Choroid plexus epithelial cell (primary cell): ENCODE results near the gene GOLGA8S.
"Not testable (repeated sequence)": the region's sequence is repeated elsewhere in the genome, so short reads cannot be mapped to it uniquely, and the experiment has no call there.

Source experiments
- DNase-seq: peaks from one replicate; pipeline ENCODE4 v3.0.0-alpha.2; 2010; ENCODE audit warnings: low read depth
- H3K4me3 ChIP-seq: 2 replicates; pipeline ENCODE4 v1.5.1; 2011; ENCODE audit warnings: low read depth, mild to moderate bottlenecking, control low read depth, low read length, moderate library complexity
- CTCF ChIP-seq: conservative IDR thresholded peaks from 2 replicates; pipeline ENCODE4 v1.5.1; 2011; ENCODE audit warnings: low read depth, mild to moderate bottlenecking, control low read depth, inconsistent platforms, low read length, moderate library complexity

The GOLGA8S gene

GRCh38 chr15:23401627-23402026 lies 47.1 kb downstream of the GOLGA8S start:
- TF ChIP-seq CTCF, result no peak
- no peak overlapping the region for H3K4me3 ChIP-seq
- DNase-seq, result no peak

DNA sequence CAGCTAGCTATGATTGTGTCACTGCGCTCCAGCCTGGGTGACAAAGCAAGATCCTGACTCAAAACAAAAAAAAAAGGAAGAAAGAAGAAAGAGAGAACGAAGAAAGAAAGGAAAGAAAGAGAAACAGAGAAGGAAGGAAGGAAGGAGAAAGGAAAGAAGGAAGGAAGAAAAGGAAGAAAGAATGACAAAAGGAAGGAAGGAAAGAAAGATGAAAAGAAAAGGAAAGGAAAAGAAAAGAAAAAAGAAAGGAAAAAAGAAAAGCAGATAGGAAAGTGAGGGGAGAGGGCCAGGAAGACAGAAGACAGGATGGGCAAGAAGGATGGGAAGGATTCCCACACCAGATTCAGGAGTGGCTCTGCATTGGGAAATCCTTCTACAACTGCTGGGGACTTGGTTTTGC lies 47.6 kb downstream of the GOLGA8S start:
- DNase-seq, result no peak
- no peak overlapping the region for H3K4me3 ChIP-seq
- TF ChIP-seq CTCF, result no peak

DNA sequence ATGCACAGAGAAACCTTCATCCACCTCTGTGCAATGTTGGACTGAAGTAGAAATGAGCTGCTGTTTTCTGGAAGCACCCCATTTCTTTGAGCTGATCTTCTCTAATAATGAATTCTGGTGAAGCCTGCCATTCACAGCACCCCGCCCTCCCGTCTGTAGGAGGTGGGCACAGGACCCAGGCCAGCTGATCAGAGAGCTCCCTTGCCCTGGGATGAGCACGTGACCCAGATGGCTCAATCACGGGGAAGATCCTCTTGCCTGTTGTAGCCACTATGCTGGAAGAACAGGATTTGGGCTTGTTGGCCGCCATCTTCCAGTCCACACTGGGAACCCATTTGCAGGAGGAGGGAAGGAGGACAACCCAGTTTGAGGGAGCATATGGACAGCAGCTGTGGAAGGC lies 48.0 kb downstream of the GOLGA8S start:
- DNase-seq, result no peak
- TF ChIP-seq CTCF, result no peak
- no peak overlapping the region for H3K4me3 ChIP-seq

- H3K4me3 ChIP-seq, result no peak overlapping the region
- DNase-seq, result no peak
- TF ChIP-seq CTCF, result no peak
These were observed 49.0 kb downstream of the GOLGA8S start for GRCh38 chr15:23403550-23403949.

- DNase-seq, result no peak
- no peak for TF ChIP-seq CTCF
- no peak overlapping the region for H3K4me3 ChIP-seq
These were observed 57.3 kb downstream of the GOLGA8S start for GRCh38 chr15:23411841-23412240.

- DNase-seq, H3K4me3 ChIP-seq: not testable (repeated sequence)
These were observed 58.5 kb downstream of the GOLGA8S start for GRCh38 chr15:23412881-23413600.
